GM21367 (cell line): Measurements from ENCODE around the gene NPTX1.

ENCODE experiments used
- ATAC-seq: cut with Tn5 transposase; IDR thresholded peaks from one replicate; pipeline ENCODE4 v1.9.1; 2021; ENCODE audit not compliant: unreplicated experiment

The NPTX1 gene

GRCh38 chr17:80503921-80504320, 27.5 kb upstream of the NPTX1 start:
- no peak for ATAC-seq

DNA sequence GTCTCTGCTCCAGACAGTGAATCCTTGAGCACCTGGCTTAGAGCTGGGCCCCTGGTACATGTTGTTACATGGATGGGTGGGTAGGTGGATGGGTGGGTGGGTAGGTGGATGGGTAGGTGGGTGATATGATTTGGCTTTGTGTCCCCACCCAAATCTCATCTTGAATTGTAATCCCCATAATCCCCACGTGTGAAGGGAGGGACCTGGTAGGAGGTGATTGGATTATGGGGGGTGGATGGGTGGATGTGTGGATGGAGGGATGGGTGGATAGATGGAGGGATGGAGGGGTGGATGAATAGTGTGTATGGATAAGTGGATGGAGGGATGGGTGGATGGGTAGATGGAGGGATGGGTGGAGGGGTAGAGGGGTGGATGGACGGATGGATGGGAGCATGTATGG, 26.6 kb upstream of the NPTX1 start:
- no peak for ATAC-seq

DNA sequence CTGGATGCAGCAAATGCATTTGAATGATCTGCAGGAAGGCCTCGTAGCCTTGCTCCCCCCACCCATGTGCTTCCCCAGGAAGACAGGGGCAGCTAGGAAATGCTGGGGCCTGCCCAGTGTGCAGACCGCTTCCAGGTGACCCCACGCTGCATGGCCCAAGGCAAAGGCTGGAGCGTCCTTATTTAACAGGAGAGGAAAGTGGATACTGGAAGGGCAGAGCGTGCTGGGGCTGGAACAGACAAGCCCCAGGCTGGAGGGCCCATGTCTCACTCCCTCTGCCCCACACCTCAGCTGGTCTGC, 26.1 kb upstream of the NPTX1 start:
- no peak for ATAC-seq

DNA sequence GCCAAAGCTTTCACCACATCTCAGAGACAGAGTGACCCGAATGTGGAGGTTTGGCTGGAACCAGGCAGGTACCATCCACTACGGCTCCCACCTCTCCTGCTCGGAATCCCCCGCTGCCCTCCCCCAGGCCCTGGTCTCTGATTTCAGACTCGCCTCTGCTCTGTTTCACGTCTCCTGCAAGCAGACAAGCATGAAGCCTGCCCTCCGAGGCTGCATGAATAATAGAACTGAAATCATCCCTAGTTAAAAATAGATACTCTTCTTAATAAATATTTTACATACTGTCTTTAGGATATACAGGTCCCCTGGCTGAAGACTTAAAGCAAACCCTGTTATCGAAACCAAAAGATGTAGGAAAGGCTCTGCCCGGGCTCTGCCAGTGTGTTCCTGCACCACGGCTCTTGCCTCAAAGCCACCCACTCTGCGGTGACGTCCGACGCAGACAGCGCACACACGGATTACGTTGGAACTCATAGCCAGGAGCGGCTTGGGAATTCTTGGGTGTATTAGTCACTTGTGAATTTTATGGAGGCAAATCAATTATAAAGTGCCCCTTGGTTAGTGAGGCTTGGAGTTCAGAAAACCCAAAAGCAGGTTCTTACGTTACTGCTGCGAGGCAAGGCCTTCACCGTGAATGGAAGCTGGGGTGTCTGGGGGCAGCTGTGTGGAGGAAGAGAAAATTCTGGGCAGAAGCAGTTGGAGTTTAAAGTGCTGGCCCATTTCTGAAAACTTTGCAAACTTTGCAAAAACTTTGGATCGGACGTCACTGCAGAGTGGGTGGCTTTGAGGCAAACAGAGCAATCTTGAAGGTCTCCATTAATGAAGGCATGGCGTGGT, 25.6 kb upstream of the NPTX1 start:
- no peak for ATAC-seq

DNA sequence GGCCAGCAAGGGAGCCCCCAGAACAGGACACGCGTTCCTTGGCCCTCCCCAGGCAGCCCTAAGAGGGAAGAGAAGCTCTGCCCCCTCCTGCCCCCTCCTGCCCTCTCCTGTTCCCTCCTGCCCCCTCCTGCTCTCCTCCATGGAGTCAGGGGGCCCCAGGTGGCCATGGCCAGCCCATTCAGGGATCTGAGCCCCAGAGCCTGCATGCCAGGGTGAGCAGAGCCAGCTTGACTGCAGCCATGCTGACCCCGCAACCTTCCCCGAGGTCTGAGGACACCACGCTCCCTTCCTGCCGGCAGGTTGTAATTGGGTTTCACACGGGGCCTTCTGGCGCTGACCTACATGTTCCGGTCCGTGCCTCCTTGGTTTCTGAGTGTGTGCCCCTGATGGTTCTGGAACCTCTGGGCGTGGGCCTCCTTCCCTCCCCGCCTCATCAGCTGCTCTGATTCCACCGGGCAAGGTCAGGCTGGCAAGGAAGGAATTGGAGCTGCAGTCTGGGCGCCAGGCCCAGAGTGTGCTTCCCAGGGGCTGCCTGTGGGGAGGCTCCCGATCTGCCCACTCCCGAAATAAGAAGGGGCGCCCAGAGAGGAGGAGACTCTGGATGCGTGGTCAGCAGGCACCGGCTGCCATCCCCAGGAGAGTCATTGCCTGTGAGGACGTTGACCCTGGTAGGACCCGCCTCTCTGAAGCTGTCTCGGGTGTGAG, 23.7 kb upstream of the NPTX1 start:
- ATAC-seq, result no peak

GRCh38 chr17:80499560-80499959, 23.2 kb upstream of the NPTX1 start:
- ATAC-seq, result no peak

DNA sequence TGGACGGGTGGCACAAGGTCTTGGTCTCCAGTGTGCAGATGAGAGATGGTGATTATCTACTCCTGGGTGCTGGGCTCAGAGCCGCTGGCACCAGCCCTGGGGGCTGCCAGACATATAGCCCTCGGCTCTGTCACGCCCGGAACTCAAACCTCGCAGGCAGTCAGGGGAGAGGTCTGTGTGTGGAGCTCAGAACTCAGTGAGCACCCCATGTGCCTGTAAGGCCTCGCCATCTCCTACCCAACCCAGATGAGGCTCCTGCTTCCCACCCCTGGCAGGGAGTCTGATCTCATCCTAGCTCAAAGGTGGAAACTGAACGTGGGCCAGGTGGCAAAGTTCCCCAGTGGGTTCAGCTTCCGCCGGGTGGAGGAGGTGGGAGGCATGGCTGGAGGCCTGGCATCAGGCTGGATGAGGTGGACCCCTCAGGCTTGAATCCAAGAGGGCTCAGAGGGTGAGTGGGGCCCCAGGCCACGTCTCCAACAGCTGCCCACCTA, 22.6 kb upstream of the NPTX1 start:
- no peak for ATAC-seq

GRCh38 chr17:80498242-80498919, 22.0 kb upstream of the NPTX1 start:
- ATAC-seq, result no peak

- no peak for ATAC-seq
Measured at GRCh38 chr17:80497726-80498241, 21.4 kb upstream of the NPTX1 start.

GRCh38 chr17:80494547-80494946, 18.1 kb upstream of the NPTX1 start:
- ATAC-seq, result no peak

DNA sequence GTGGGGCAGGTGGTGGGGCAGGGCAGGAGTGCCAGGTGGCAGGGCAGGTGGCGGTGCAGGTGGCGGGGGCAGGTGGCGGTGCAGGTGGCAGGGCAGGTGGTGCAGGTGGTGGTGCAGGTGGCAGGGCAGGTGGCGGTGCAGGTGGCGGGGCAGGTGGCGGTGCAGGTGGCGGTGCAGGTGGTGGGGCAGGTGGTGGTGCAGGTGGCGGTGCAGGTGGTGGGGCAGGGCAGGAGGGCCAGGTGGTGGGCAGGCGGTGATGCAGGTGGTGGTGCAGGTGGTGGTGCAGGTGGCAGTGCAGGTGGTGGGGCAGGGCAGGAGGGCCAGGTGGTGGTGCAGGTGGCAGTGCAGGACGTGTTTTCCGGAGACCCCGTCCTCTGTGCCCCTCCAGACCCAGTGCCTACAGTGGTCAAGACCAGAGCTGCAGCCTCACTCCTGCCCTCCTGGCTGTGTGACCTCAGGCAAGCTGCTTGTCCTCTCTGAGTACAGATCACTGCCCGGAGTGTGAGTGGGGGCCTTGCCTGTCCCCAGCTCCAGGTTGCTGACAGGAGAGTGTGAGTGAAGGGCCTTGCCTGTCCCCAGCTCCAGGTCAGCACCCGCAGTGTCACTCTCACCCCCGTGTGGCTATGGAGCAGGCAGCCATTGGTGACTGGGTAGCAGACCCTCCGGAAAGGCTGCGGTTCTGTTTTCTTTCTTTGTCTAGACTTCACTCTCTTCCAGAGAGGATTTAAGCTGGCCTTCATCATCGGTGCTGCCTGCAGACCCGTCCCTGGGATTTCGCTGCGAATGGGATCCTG, 16.1 kb upstream of the NPTX1 start:
- ATAC-seq, result no peak

DNA sequence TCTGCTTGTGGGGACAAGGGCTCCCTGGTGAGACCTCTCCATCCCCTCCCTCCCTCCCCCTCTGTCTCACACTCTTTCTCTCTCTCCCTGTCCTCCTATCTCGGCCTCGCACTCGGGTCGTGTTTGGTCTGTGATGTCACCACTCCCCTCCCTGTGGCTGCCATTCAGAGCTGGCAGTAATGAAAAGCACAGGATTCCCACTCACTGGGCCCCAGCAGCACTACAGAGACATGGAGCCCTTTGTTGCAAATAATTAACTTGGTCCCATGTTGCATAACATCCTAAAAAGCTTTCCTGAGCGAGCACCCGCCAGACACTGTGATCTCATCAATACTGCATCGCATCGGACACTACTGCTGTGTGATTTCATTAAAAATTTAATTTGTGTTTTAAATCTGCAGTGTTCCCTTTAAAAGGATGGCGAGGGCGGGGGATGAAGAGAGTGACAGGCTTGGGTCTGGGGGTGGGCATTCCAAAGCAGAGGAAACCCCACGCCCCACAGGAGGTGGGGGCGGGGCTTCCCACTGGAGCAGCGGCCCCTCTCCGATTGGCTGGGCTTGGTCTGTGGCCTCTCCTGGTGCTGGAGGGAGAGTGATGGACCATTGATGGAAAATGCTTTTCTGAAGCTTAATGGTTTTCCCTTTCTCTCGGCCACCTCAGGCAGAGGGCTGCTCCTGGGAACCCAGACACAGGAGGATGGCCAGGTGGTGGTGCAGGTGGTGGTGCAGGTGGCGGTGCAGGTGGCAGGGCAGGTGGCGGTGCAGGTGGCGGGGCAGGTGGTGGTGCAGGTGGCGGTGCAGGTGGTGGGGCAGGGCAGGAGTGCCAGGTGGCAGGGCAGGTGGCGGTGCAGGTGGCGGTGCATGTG, 15.3 kb upstream of the NPTX1 start:
- no peak for ATAC-seq

DNA sequence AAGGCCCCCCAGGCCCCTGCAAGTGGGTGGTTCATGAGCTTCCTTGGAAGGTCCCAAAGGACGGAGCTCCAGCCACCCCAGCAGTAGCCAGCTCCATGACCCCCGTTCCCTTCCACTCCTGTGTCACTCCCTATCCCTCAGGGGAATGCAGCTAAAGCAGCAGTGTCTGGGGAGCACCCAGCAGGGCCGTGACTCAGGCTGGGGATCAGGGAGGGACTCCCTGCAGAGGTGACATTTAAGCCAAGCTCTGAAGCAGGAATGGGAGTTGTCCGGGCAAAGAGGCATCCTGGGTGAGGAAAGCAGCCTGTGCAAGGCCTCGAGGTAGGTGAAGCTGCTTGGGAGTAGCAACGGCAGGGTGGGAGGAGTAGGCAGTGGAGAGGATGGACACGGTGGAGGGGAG, 11.1 kb upstream of the NPTX1 start:
- ATAC-seq, result no peak

DNA sequence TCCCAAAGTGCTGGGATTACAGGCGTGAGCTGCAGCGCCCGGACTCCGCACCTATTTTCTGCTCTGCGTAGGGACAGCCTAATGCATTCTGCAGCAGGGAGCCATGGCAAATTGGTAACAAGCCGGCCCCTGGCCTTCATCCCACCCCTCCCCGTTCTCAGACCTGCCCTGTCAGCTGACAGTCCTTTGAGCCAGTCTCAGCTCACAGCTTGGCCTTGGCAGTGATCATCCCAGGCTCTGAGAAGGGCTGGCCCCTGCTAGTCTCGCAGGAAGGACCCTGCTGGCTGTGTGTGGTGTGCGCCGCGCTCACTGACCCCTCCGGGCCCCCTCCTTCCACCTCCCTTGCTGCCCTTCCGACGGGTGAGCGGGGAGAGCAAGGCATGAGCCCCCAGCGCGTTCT, 10.3 kb upstream of the NPTX1 start:
- ATAC-seq, result no peak

DNA sequence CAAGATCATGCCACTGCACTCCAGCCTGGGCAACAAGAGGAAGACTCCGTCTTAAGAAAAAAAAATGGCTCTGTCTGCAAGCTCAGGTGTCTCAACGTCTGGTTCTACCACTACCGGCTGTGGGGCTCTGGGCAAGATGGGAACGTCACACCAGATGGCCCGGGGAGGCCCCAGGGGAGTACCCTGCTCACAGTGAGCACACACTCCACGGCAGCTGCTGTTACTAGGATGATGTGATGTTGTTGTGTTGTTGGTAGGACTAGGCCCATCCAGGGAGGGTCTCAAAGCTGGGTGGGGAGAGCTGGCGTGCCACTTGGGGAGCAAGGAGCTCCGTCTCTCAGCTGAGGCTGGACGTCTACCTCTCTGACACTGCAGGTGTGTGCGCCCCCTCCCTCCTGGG, 9.4 kb upstream of the NPTX1 start:
- ATAC-seq, result no peak

DNA sequence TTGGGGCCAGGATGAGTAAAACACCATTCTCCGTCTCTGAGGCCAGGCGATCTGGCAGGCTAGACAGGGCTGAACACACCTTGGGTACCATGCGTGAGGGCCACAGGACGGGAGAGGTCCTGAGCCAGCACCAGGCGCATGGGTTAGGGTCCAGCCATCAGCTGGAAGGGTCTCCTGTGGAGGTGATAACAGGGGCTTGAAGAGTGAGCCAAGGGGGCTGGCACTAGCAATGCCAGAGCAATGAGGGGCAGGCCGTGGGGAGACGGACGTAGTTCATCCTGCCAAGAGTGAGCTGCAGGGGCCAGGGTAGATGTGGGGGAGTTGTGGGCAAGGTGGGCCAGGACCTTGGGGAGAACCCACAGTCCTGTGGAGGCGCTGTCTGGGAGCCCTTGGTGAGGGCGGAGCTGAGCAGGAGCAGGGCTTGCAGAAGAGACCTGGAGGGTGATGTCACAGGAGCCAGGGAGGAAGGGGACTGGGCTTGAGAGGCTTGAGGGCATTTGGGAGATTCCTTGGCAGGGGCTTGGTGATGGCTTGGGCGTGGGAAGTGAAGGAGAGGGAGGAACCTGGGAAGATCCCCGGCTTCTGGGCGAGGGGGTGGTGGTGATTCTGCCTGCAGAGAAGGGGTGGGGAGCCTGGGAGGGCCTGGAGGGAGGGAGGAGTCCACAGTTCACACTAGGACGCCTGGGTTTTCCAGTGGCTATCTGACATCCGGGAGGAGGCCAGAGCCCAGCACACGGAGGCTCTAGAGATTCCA, 6.3 kb upstream of the NPTX1 start:
- ATAC-seq, result no peak

DNA sequence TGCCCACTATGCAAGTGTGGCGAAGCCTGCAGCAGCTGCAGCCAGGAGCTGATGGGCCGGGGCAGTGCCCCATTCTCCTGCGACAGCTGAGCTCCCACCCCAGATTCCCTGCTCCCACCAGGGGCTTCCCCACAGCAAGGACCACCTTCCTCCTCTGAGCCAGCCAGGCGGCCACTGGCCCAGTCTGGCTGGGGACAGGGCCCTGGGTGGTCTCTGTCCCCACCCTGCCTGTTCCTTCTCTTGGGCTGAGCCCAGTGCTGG, 5.6 kb upstream of the NPTX1 start:
- ATAC-seq, result no peak

GRCh38 chr17:80481284-80482057, 5.1 kb upstream of the NPTX1 start:
- ATAC-seq, result no peak

GRCh38 chr17:80480248-80480647, 3.8 kb upstream of the NPTX1 start:
- ATAC-seq, result no peak
